Activated naive CD8-positive, alpha-beta T cell (primary cell): ENCODE measurements around the gene ACTR3.

Experiments used
- H3K27ac Mint-ChIP-seq: one replicate; pipeline ENCODE4 v1.8.0; 2021; ENCODE audit warnings: mixed read lengths
- H3K27me3 Mint-ChIP-seq: one replicate; pipeline ENCODE4 v1.8.0; 2021; ENCODE audit warnings: mixed read lengths
- H3K36me3 Mint-ChIP-seq: one replicate; pipeline ENCODE4 v1.8.0; 2021; ENCODE audit warnings: mixed read lengths
- H3K4me1 Mint-ChIP-seq: one replicate; pipeline ENCODE4 v1.8.0; 2021; ENCODE audit warnings: low read depth, mixed read lengths
- H3K4me3 Mint-ChIP-seq: one replicate; pipeline ENCODE4 v1.8.0; 2021; ENCODE audit warnings: mild to moderate bottlenecking, mixed read lengths
- H3K9me3 Mint-ChIP-seq: one replicate; pipeline ENCODE4 v1.8.0; 2021; ENCODE audit warnings: low read depth, mixed read lengths

ACTR3 gene

DNA sequence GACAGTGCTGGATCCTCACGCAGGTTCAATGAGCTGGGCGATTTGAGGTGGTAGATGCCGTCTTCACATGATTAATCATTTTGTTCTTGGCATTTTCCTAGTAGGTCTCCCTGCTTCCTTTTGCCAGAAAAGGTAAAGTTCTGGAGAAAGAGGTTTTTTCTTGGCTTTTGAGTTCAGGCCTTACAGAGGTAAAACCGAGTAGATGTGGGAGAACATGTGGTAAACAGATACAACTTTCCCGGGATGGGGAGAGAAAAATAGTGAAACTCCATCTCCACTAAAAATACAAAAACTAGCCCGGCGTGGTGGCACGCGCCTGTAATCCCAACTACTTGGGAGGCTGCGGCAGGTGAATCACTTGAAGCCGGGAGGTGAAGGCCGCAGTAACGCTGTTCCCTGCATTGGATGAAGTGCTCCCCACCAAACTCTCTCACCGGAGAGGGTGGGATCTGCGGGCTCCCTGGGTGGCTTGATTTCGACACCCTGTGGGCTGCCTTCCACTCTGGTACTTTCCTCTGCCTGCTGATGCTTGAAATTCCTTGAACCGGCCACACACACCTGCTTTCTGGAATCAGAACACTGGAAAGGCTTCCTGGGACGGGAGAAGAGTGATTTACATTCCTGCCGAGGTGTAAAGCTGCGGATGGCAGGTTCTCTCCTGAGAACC, 88.8 kb downstream of the ACTR3 start:
- Mint-ChIP-seq H3K9me3 (peaks cover 3% of the 10 kb centered on the region), H3K4me1 (no peaks in the 10 kb centered on the region), H3K27me3 (no peaks in the 10 kb centered on the region), H3K4me3 (no peak overlapping the region), H3K36me3 (peaks cover 5% of the 10 kb centered on the region), H3K27ac (no peak overlapping the region)

- Mint-ChIP-seq H3K4me3 (no peak overlapping the region), H3K4me1 (no peaks in the 10 kb centered on the region), H3K9me3 (peaks cover 3% of the 10 kb centered on the region), H3K27me3 (no peaks in the 10 kb centered on the region), H3K27ac (no peak overlapping the region), H3K36me3 (peaks cover 5% of the 10 kb centered on the region)
Observed at GRCh38 chr2:113979191-113980128, 89.6 kb downstream of the ACTR3 start.

- H3K9me3 Mint-ChIP-seq = peaks cover 3% of the 10 kb centered on the region
- H3K4me1 Mint-ChIP-seq = no peaks in the 10 kb centered on the region
- H3K36me3 Mint-ChIP-seq = peaks cover 5% of the 10 kb centered on the region
- no peak overlapping the region for H3K27ac Mint-ChIP-seq
- no peaks in the 10 kb centered on the region for H3K27me3 Mint-ChIP-seq
- H3K4me3 Mint-ChIP-seq = no peak overlapping the region
Observed at GRCh38 chr2:113980946-113981345, 91.1 kb downstream of the ACTR3 start.

GRCh38 chr2:113981404-113982134, 91.7 kb downstream of the ACTR3 start:
- H3K27me3 Mint-ChIP-seq = no peaks in the 10 kb centered on the region
- no peak overlapping the region for H3K27ac Mint-ChIP-seq

DNA sequence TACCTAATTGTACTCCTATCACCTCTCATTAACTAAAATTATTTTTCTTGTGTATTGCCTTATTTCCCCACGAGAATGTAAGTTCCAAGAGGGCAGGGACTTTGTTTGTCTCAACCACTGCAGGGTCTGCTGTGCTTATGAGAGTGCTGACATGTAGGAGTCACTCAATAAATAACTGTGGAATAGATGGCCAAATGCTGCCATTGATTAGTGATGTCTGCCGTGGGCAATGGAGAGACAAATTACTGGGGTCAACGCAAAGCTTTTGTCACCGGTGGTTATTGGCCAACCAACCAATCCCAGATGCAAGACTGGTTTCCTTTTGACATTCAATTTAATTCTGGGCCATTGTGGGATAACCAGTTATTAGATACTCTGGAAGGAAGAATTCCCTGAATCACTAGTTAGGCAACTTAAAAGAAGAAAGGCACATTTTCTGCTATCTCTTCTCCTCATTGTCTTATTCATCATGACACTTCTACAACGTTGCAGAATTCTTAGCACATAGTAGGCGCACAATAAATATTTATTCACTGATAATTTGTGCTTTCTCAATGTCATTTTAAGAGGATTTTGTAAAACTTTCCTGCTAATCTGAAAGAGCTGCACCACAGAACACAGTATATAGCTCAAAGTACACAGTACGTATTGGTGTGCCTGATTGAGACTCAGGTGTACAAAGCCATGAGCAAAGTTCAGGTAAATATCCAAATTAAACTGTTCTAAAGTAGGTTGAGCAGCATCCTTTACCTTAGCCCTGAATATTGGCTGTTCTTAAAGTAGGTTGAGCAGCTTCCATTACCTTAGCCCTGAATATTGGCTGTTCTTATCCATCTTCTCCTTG, 95.9 kb downstream of the ACTR3 start:
- no peaks in the 10 kb centered on the region for H3K27me3 Mint-ChIP-seq
- no peak overlapping the region for H3K4me3 Mint-ChIP-seq
- H3K9me3 Mint-ChIP-seq = no peaks in the 10 kb centered on the region
- peaks cover 11% of the 10 kb centered on the region for H3K36me3 Mint-ChIP-seq
- no peaks in the 10 kb centered on the region for H3K4me1 Mint-ChIP-seq
- H3K27ac Mint-ChIP-seq = no peak overlapping the region

More at GRCh38 chr2:113981404-113982134, 91.7 kb downstream of the ACTR3 start:
- no peaks in the 10 kb centered on the region for H3K4me1 Mint-ChIP-seq
- H3K36me3 Mint-ChIP-seq = peaks cover 3% of the 10 kb centered on the region
- H3K9me3 Mint-ChIP-seq = peaks cover 3% of the 10 kb centered on the region
- H3K4me3 Mint-ChIP-seq = no peak overlapping the region

- Mint-ChIP-seq H3K9me3 (no peaks in the 10 kb centered on the region), H3K36me3 (peaks cover 17% of the 10 kb centered on the region), H3K27ac (no peak overlapping the region), H3K27me3 (no peaks in the 10 kb centered on the region), H3K4me1 (no peaks in the 10 kb centered on the region), H3K4me3 (no peak overlapping the region)
Observed at GRCh38 chr2:113986762-113987290, 96.9 kb downstream of the ACTR3 start.

GRCh38 chr2:113992090-113992489, 102.2 kb downstream of the ACTR3 start:
- Mint-ChIP-seq H3K9me3 (no peaks in the 10 kb centered on the region), H3K4me3 (no peak overlapping the region), H3K36me3 (peaks cover 14% of the 10 kb centered on the region), H3K27me3 (no peaks in the 10 kb centered on the region), H3K27ac (no peak overlapping the region), H3K4me1 (no peaks in the 10 kb centered on the region)

GRCh38 chr2:113996671-113997594, 107.0 kb downstream of the ACTR3 start:
- Mint-ChIP-seq H3K27me3 (no peaks in the 10 kb centered on the region), H3K4me3 (no peak overlapping the region), H3K9me3 (no peaks in the 10 kb centered on the region), H3K4me1 (no peaks in the 10 kb centered on the region), H3K27ac (no peak overlapping the region), H3K36me3 (peaks cover 8% of the 10 kb centered on the region)

DNA sequence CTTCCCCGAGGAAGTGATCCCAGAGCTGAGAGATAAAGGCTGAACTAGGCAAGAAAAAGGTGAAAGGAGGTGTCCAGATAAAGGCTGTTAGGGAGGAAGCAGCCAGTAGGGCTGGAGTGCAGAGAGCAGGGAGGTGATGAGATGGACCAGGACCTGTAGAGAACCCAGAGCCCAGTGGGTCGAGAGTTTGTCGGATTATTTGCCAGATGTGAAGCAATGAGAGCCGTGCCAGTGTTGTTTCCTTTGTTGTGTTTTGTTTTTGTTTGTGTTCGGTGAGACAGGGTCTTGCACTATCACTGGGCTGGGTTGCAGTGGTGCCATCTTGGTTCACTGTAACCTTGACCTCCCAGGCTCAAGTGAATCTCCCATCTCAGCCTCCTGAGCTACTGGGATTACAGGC, 111.3 kb downstream of the ACTR3 start:
- H3K4me3 Mint-ChIP-seq = no peak overlapping the region
- peaks cover 14% of the 10 kb centered on the region for H3K36me3 Mint-ChIP-seq
- H3K9me3 Mint-ChIP-seq = peaks cover 4% of the 10 kb centered on the region
- no peaks in the 10 kb centered on the region for H3K4me1 Mint-ChIP-seq
- no peak overlapping the region for H3K27ac Mint-ChIP-seq
- H3K27me3 Mint-ChIP-seq = peaks cover 3% of the 10 kb centered on the region

DNA sequence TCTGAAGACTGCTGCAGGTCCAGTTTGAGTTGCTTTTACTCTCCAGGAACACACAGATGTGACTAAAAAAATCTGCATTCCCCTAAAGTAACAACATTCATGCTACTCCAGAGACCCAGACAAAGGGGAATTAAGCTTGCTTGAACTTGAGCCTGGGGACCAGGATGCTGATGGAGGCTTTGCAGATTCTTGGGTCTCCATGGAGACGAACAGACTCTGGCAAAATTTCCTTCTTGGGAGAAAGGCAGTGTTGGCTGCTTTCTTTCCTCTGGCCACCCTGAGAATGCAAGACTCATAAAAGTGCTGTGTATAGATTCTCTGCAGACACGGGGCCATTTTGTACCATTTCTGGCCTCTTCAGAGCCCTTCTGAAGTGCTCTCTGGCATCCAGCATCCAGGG, 112.0 kb downstream of the ACTR3 start:
- no peak overlapping the region for H3K27ac Mint-ChIP-seq
- no peaks in the 10 kb centered on the region for H3K4me1 Mint-ChIP-seq
- H3K36me3 Mint-ChIP-seq = peaks cover 14% of the 10 kb centered on the region

GRCh38 chr2:114005110-114005783, 115.4 kb downstream of the ACTR3 start:
- Mint-ChIP-seq H3K27me3 (peaks cover 3% of the 10 kb centered on the region), H3K27ac (no peak overlapping the region), H3K4me3 (no peak overlapping the region), H3K9me3 (peaks cover 4% of the 10 kb centered on the region), H3K36me3 (peaks cover 14% of the 10 kb centered on the region), H3K4me1 (no peaks in the 10 kb centered on the region)

More for the DNA sequence above, 112.0 kb downstream of the ACTR3 start:
- Mint-ChIP-seq H3K27me3 (peaks cover 3% of the 10 kb centered on the region), H3K4me3 (no peak overlapping the region), H3K9me3 (peaks cover 4% of the 10 kb centered on the region)

- H3K4me3 Mint-ChIP-seq = no peak overlapping the region
- no peak overlapping the region for H3K27ac Mint-ChIP-seq
Observed at GRCh38 chr2:114006460-114006859, 116.6 kb downstream of the ACTR3 start.

GRCh38 chr2:114007436-114007835, 117.5 kb downstream of the ACTR3 start:
- Mint-ChIP-seq H3K36me3 (peaks cover 9% of the 10 kb centered on the region), H3K9me3 (peaks cover 4% of the 10 kb centered on the region), H3K27ac (no peak overlapping the region), H3K27me3 (peaks cover 3% of the 10 kb centered on the region), H3K4me3 (no peak overlapping the region), H3K4me1 (no peaks in the 10 kb centered on the region)

More at GRCh38 chr2:114006460-114006859, 116.6 kb downstream of the ACTR3 start:
- Mint-ChIP-seq H3K4me1 (no peaks in the 10 kb centered on the region), H3K9me3 (peaks cover 4% of the 10 kb centered on the region), H3K27me3 (peaks cover 3% of the 10 kb centered on the region), H3K36me3 (peaks cover 9% of the 10 kb centered on the region)
